ENCODE data around the gene TP53TG5.

Gene TP53TG5

GRCh38 chr20:45336530-45337366 lies 41.4 kb downstream of the TP53TG5 start:
- no peak overlapping the region for H3K4me3 ChIP-seq (ENCODE audit: low read depth, low read length)

DNA sequence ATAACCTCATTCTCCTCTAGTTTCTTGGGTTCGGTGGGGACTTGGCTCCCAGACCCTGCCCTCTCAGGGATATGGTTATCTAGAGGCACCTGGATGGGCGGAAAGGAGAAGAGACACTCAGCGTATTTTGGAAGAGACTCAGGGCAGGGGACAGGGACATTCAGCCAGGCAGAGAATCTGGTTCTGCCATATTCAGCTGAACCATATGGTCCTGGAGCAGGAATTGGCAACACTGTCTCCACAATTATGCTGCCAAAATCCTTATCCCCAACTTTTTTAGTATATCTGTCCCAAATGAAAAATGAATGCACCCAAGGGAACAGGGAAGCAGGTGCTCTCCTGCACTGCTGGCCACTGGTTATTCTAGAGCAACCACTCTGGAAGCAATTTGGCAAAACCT lies 47.6 kb downstream of the TP53TG5 start:
- no peak overlapping the region for H3K4me3 ChIP-seq (ENCODE audit: low read depth, low read length)

- no peak overlapping the region for H3K4me3 ChIP-seq (ENCODE audit: low read depth, low read length)
Measured at GRCh38 chr20:45329497-45330319, 48.4 kb downstream of the TP53TG5 start.

- no peak overlapping the region for H3K4me3 ChIP-seq (ENCODE audit: low read depth, low read length)
Measured at GRCh38 chr20:45328451-45328850, 49.7 kb downstream of the TP53TG5 start.

DNA sequence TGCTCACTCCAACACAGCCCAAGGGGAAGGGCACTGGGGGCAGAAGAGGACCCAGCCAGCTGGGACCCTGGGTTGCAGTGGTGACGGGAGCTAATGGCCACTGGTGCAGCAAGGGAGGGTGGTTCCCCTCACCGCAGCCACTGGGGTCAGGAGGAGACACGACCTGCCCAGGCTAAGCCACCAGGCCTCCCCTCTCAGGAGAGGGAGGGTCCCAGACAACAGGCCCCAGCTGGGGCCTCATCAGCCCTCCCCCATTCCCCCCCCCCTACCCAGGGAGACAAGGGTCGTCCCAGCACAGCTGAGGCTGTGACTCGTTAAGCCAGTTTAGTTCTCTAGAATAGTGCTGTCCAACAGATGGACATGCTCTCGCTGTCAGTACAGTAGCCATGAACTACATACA lies 52.8 kb downstream of the TP53TG5 start:
- H3K4me3 ChIP-seq (ENCODE audit: low read depth, low read length), result no peak overlapping the region

DNA sequence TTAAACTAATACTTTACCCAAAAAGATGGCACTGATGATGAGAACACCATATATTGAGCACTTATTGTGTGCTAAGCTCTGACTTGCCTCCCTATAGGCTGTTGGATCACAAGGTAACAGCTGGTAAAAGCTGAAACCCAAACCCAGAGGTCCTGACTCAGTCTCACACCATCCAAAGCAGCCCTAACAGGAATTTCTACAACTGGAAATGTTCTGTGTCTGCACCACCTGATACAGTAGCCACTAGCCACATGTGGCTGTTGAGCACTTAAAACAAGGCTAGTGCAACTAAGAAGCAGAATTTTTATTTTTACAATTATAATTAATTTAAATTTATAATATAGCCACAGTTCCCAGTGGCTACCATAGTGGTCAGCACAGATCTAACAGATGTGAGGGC lies 54.4 kb downstream of the TP53TG5 start:
- no peak overlapping the region for H3K4me3 ChIP-seq (ENCODE audit: low read depth, low read length)

- no peak overlapping the region for H3K4me3 ChIP-seq (ENCODE audit: low read depth, low read length)
Measured at GRCh38 chr20:45322952-45323383, 55.2 kb downstream of the TP53TG5 start.
